Measurements from ENCODE around the gene PCGF5.

GRCh38 chr10:91229683-91230082 is 9.2 kb downstream of the PCGF5 start:
- TF ChIP-seq ZNF24 (IDR thresholded peaks at IDR 0.05) (no peak), SMC3 (IDR thresholded peaks at IDR 0.05; ENCODE audit: borderline replicate concordance, low read length) (no peak), CREM (IDR thresholded peaks at IDR 0.05; ENCODE audit: low read depth) (no peak), ZNF274 (IDR thresholded peaks at IDR 0.05; ENCODE audit: insufficient read depth, insufficient read length) (no peak), MAX (IDR thresholded peaks at IDR 0.05; ENCODE audit: low read depth, low read length) (no peak), NFIC (IDR thresholded peaks at IDR 0.05; ENCODE audit: low read depth, low read length) (no peak)
- TF ChIP-seq, protein P1, sequence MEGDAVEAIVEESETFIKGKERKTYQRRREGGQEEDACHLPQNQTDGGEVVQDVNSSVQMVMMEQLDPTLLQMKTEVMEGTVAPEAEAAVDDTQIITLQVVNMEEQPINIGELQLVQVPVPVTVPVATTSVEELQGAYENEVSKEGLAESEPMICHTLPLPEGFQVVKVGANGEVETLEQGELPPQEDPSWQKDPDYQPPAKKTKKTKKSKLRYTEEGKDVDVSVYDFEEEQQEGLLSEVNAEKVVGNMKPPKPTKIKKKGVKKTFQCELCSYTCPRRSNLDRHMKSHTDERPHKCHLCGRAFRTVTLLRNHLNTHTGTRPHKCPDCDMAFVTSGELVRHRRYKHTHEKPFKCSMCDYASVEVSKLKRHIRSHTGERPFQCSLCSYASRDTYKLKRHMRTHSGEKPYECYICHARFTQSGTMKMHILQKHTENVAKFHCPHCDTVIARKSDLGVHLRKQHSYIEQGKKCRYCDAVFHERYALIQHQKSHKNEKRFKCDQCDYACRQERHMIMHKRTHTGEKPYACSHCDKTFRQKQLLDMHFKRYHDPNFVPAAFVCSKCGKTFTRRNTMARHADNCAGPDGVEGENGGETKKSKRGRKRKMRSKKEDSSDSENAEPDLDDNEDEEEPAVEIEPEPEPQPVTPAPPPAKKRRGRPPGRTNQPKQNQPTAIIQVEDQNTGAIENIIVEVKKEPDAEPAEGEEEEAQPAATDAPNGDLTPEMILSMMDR (IDR thresholded peaks at IDR 0.05 in 2 of 3, conservative IDR thresholded peaks at IDR 0.05 in 1 of 3; ENCODE audit: control insufficient read depth in 2 of 3, extremely low read depth in 1 of 3, insufficient read depth in 1 of 3, low read depth in 3 of 3, low read length in 3 of 3): no peak
- TF ChIP-seq, protein P2, sequence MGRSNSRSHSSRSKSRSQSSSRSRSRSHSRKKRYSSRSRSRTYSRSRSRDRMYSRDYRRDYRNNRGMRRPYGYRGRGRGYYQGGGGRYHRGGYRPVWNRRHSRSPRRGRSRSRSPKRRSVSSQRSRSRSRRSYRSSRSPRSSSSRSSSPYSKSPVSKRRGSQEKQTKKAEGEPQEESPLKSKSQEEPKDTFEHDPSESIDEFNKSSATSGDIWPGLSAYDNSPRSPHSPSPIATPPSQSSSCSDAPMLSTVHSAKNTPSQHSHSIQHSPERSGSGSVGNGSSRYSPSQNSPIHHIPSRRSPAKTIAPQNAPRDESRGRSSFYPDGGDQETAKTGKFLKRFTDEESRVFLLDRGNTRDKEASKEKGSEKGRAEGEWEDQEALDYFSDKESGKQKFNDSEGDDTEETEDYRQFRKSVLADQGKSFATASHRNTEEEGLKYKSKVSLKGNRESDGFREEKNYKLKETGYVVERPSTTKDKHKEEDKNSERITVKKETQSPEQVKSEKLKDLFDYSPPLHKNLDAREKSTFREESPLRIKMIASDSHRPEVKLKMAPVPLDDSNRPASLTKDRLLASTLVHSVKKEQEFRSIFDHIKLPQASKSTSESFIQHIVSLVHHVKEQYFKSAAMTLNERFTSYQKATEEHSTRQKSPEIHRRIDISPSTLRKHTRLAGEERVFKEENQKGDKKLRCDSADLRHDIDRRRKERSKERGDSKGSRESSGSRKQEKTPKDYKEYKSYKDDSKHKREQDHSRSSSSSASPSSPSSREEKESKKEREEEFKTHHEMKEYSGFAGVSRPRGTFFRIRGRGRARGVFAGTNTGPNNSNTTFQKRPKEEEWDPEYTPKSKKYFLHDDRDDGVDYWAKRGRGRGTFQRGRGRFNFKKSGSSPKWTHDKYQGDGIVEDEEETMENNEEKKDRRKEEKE (IDR thresholded peaks at IDR 0.05): no peak

Measured in GM12878 (cell line).